HPDE6-E6E7 (cell line): ENCODE measurements around the gene BLOC1S4.
"Not testable (repeated sequence)": the region's sequence is repeated elsewhere in the genome, so short reads cannot be mapped to it uniquely, and the experiment has no call there.

Experiments
- DNase-seq: peaks from one replicate; pipeline ENCODE4 v3.0.0; 2011; ENCODE audit warnings: missing footprints; ENCODE audit errors: extremely low spot score

The BLOC1S4 gene, protein sequence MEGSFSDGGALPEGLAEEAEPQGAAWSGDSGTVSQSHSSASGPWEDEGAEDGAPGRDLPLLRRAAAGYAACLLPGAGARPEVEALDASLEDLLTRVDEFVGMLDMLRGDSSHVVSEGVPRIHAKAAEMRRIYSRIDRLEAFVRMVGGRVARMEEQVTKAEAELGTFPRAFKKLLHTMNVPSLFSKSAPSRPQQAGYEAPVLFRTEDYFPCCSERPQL

DNA sequence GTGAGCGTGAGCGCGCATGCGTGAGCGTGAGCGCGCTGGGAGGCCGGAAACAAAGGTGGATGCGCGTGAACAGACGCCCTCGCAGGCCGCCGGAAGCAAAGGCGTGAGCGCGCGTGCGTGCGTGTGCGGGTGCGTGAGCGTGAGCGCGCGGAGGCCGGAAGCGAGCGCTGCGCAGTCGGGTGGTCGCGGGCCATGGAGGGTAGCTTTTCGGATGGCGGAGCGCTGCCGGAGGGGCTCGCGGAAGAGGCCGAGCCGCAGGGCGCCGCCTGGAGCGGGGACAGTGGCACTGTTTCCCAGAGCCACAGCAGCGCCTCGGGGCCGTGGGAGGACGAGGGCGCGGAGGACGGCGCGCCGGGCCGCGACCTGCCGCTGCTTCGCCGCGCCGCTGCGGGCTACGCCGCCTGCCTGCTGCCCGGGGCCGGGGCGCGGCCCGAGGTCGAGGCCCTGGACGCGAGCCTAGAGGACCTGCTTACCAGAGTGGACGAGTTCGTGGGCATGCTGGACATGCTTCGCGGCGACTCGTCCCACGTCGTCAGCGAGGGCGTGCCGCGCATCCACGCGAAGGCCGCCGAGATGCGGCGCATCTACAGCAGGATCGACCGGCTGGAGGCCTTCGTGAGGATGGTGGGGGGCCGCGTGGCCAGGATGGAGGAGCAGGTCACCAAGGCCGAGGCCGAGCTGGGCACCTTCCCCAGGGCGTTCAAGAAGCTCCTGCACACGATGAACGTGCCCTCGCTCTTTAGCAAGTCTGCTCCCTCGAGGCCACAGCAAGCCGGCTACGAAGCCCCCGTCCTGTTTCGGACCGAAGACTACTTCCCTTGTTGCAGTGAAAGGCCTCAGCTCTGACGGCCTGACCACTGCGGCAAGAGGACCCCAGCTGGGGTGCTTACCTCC lies at the start of gene BLOC1S4:
Gene BLOC1S4, plus strand, starts transcription at position 157 of the 894 bp plus-strand sequence. Its CDS starts 36 bp downstream, at position 193.
- DNase-seq = peak; percentile 73

DNA sequence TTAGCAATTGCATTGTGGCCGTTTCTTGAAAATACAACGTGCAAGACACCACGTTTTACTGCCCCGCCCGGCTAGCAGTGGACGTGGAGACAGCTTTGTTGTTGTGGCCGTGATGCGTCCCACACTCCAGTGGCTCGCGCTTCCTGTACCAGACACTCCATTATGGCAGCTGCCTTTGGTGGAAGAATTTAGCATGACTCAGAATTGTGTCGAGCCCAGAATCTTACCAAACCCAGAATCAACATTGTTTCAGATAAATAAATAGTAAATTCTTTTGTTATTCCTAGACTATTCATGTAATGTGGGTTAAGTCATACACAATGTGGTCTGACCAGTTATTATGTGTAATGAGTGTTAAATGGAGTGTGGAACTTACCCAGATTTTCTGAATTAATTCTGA lies 47.6 kb upstream of the BLOC1S4 start:
- peak; percentile 44 for DNase-seq

DNA sequence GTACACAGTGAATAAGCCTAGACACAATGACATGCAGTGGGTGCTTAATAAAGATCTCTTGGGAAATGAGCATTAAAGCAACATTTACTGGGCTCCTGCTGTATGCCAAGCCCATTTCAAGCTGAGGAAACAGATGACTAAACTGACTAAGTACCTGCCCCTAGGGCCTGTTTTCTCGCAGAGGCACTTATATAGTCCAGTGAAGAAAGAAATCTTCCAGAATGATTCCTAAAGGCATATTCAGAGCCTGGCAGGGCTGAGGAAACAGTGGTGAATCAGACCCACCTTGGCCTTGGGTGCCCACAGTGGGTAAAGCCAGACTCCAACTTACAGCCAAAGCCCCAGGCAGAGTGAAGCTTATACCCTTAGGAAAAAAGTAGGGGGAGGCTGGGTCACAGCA lies 44.3 kb upstream of the BLOC1S4 start:
- no peak for DNase-seq

DNA sequence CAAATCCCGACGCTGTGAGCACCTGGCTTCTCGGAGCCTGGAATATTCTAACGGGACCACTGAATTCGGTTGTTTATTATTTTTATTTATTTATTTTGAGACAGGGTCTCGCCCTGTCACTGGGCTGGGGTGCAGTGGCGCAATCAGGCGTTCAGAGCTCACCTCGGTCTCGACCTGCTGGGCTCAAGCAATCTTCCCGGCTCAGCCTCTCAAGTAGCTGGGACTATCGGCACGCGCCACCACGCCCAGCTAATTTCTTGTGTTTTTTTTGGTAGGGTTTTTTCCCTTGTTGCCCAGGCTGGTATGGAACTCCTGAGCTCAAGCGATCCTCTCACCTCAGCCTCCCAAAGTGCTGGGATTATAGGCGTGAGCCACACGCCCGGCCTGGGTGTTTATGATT lies 43.8 kb upstream of the BLOC1S4 start:
- no peak for DNase-seq

DNA sequence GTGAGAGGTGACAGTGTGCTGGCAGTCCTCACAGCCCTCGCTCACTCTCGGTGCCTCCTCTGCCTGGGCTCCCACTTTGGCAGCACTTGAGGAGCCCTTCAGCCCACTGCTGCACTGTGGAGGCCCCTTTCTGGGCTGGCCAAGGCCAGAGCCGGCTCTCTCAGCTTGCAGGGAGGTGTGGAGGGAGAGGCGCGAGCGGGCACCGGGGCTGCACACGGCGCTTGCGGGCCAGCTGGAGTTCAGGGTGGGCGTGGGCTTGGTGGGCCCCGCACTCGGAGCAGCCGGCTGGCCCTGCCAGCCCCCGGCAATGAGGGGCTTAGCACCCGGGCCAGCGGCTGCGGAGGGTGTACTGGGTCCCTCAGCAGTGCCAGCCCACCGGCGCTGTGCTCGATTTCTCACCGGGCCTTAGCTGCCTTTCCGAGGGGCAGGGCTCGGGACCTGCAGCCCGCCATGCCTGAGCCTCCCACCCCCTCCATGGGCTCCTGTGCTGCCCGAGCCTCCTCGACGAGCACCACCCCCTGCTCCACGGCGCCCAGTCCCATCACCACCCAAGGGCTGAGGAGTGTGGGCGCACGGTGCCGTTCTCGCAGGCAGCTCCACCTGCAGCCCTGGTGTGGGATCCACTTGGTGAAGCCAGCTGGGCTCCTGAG lies 43.3 kb upstream of the BLOC1S4 start:
- DNase-seq = not testable (repeated sequence)

DNA sequence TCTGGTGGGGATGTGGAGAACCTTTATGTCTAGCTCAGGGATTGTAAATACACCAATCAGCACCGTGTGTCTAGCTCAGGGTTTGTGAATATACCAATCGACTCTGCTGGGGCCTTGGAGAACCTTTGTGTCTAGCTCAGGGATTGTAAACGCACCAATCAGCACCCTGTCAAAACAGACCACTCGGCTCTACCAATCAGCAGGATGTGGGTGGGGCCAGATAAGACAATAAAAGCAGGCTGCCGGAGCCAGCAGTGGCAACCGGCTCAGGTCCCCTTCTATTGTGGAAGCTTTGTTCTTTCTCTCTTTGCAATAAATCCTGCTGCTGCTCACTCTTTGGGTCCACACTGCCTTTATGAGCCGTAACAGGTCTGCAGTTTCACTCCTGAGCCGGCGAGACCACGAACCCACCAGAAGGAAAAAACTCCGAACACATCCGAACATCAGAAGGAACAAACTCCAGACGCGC lies 42.7 kb upstream of the BLOC1S4 start:
- not testable (repeated sequence) for DNase-seq

DNA sequence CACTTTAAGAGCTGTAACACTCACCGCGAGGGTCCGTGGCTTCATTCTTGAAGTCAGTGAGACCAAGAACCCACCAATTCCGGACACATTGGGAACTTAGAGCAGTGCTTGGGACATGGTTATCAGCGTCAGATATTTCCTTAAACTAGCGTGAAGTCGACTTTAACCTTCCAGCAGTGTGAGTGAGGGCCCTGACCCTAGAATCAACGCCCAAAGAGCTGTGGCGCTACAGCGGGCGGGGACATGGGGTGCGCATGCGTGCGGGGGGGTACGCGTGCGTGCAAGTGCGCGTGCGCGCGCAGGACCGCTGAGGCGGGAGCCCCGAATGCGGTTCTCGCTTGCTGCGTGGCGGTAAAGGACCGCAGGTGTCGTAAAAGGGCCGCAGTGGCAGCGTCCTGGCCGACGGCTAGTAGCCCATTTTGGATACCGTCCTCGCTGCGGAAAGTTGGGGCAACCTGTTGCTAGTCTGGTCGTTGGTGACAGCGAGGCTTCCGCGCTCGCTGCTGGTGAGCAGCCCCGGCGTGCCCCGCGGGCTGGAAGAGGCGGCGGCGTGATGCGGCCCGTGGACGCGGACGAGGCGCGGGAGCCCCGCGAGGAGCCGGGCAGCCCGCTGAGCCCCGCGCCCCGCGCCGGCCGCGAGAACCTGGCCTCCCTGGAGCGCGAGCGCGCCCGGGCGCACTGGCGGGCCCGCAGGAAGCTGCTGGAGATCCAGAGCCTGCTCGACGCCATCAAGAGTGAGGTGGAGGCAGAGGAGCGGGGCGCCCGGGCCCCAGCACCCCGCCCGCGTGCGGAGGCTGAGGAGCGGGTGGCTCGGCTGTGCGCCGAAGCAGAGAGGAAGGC lies 42.1 kb upstream of the BLOC1S4 start:
- DNase-seq = peak; percentile 93

DNA sequence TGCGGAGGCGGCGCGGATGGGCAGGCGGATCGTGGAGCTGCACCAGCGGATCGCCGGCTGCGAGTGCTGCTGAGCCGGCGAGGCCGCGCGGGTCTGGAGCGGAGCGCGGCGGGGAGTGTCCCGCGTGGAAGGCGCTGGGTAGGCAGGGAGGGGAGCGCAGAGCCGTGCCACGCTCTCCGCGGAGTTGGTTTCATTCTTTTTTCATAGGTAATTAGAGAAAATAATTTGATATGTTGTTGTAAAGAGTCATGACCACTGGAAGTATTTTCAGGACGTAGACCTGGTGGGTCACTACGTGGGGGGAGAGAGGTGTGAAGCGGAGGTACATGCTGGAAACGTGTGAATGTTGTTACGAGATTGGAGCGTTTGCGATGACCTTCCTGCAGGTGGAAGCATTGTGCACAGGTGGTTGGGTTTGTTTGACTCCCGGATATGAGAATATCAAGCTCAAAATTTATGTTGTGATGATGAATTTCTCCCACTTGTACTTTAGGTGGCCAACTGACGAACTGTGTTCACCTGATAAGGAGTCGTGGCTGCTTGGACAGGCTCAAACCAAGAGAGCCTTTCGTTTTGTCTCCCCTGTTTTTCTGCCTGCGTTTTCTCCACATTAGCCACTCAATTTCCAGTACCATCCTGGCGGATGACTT lies 41.3 kb upstream of the BLOC1S4 start:
- DNase-seq = peak; percentile 65

DNA sequence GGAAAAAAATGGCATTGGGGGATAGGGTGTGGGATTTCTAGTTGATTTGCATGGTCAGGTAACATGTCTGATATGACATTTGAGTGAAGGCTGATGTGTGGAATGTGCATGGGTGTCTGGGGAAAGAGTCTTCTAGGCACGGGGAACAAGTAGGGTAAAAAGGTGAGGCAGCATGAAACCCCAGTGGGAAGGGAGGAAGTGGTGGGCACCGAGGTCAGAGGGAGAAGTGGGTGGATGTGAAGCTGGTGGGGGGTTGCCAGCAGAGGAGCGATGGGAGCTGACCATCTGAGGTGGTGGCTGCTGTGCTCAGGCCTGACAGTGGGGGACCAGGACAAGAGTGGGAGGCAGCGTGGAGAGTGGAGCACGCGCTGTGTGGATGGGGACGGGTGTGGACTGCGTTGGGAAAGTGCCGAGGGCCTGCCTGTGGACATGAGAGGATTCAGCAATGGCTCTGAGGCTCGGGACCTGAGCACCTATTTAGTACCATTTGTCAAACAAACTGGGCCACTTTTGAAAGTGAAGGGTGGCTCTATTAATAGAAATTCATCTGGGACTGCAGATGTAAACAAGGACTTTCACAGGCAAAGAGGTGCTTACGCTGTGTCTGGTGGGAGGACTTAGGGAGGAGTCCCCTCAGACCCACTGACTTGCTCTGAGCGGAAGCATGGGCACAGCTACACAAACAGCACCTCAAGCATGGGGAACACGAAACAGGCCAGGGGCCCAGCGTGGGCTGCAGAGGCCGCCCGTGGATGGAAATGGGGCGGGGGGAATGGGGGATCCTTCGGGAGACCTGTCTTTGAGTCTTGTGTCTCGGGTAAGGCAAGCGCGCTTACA lies 39.0 kb upstream of the BLOC1S4 start:
- DNase-seq = no peak

DNA sequence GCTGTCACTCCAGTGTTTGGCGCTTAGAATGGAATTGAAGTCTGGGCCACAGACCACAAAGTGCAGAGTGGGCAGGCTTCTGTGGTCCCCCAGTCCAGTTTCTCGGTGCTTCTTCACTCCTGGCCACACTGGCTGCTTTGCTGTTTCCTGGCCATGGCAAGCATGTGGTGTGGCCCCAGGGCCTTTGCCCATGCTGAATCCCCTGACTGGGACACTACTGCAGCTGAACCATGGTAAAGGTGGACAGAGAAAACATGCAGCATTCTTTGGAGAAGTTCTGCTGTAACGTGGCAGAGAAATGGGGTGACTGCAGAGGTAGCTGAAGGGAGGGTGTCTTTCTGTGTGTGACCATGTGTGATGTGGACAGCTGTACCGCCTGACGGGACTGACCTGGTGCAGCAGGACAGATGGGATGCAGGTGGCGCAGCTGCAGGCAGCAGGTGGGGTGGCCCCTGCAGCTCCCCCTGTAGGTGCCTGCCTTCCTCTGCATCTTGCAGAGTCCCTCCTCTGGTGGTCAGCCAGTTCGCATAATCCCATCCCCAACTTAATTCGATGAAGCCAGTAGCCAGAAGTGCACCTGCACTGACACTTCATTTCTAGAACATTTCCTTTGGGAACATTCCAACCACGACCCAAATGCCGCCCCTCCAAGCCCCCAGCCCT lies 35.5 kb upstream of the BLOC1S4 start:
- no peak for DNase-seq

DNA sequence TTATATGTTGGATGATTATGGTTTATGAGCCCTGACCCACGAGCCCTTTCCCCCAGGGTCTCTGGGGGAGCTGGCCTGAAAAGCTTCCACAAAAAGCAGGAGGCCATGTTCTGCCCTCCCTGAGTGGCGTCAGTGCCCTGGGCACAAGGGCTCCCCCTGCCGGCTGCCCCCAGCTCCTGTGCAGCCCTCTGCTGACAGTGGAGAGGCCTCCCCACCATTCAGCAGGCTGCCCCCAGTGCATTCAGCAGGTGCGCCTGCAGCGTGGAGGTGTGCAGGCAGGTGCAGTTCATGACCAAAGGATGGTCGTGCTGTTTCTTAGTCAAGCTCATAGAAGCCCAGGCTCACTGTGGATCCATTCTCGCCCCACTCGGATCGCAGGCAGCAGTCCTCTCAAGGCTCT lies 34.8 kb upstream of the BLOC1S4 start:
- no peak for DNase-seq

DNA sequence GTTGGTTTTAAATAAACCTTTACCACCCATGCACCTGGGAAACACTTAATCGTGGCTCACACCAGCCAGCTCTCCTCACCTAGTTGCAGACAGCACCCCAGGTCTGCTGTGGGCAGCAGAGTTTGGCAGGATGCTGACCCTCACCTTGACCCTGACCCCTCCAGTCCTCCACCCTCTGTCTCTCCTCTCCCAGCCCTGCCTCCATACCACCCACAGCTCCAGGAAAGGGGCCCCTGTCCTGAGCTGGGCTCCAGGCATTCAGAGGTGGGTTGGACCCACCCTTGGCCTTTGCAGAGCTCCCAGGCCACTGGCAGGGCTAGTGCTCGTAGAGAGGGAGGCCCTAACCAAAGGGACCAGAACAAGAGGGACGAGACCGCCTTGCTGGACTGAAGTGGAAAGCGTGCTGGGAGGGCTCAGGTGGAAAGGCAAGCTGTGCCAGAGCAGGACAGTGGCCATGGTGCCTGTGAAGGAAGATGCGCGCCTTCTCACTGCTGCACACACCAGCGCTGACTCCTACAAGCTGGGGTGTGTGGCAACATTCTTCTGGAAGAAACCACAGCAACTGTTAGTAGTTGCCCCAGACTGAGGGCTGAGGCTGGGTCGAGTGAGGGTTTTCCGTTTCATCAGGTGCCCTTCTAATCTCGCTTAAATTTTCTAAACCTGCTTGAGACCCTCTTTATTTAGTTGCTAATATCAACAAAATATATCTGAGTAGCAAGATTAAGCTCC lies 32.9 kb upstream of the BLOC1S4 start:
- no peak for DNase-seq

DNA sequence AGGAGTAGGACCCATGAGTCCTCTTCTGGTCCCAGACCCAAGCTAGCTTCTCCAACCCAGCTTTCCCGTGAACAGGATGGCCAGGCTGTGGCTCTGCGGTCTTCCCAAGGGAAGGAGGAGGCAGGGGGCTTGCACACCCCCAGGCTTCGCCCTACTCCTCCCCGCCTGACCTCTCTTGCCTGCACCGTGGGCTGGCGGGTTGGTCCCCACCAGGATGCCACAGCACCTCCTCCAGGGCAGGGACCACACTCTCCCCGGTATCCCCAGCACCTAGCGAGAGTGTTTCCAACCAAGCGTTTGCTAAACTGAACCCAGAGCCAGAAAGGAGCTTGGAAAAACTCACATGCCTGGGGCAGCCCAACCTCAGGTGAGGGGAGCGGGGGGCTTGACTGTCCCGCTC lies 31.3 kb upstream of the BLOC1S4 start:
- DNase-seq = no peak

DNA sequence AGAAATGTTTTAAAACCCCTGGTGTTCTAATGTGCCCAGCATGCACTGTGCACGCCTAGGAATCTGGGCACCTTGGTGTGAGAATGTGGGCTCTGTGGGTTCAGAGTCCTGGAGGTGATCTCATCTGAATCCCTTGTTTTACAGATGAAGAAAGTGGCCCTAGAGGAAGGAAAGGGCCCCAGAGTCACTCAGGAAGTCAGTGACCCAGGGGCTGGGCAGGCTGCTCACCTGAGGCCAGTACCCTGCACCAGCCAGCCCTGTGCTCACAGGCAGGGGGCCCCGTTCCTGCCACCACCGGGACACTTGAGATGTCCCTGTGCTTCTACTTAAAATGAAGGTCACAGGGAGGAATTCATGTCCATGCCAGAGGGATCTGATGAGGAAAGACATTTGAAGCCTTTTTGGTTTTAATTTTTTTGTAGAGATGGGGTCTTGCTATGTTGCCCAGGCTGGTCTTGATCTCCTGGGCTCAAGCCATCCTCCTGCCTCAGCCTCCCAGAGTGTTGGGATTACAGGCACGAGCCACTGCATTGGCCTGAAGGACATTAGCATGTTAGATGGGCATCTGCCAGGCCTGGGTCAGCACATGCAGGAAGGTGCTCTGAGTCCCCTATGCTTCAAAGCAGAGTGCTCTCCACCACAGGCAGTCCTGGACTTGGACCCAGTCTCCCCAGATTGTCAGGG lies 29.7 kb upstream of the BLOC1S4 start:
- DNase-seq = no peak

DNA sequence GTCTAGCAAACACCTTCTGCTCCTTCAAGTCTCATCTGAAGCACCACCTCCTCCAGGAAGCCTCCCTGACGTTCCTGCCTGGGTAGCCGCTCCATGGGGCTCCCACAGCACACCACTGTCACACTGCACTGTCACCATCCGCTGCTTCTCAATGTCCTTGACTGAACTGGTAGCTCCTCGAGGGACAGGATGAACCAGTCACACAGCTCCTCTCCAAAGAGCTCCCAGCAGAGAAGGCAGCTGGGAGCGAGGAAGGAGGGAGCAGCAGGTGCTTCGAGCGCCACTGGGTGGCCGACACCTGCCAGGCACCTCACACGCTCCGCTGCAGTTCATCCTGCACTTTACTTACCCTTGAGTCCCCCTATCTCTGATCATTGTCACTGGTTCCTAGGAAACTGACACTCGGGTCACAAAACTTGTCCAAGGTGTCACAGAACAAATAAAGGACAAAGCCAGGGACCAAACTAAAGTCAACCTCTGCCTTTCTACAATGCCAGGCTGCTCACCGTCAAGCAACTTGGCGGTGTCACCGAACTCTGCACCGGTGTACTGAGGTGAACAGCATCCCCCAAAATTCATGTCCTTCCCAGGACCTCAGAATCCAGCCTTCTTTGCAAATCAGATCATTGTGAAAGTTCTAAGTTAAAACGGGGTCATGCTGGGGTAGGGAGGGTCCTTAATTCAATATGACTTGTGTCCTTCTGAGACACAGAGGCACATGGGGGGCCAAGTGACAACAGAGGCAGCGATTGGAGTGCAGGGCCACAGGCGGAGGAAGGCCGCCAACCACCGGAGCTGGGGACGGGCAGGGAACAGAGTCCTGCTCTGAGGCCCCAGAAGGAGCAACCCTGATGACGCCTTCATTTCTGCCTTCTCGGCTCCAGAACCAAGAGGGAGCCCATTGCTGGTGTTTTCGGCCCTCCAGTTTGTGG lies 27.8 kb upstream of the BLOC1S4 start:
- DNase-seq = no peak

DNA sequence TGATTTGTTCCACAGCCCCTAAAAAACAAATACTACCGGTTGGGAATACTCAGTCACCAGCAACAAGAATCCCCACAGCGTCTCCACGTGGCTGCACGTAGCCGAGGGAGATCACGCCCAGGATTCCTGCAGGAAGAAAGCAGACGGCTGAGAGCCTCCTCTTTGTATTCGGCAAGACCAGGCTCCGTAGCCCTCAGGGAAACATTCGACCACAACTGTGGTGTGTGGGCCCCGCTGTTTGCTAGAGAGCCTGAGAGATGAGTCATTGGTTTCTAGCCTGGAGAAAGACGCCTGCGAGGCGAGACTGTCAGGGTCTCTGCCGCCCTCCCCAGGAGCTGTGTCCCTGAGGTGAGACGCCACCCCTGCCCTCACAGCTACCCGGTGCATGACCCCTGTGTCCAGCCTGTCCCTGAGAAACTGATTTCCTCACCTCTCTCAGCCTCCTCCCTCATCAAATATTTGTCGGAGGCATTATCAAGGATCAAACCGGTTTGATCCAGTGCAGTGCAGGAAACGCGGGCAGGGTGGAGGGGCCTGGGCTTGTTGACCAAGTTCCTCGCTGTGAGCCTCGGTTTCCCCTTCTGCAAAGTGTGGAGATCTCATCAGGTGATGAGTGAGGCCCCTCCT lies 27.0 kb upstream of the BLOC1S4 start:
- DNase-seq = peak; percentile 96

DNA sequence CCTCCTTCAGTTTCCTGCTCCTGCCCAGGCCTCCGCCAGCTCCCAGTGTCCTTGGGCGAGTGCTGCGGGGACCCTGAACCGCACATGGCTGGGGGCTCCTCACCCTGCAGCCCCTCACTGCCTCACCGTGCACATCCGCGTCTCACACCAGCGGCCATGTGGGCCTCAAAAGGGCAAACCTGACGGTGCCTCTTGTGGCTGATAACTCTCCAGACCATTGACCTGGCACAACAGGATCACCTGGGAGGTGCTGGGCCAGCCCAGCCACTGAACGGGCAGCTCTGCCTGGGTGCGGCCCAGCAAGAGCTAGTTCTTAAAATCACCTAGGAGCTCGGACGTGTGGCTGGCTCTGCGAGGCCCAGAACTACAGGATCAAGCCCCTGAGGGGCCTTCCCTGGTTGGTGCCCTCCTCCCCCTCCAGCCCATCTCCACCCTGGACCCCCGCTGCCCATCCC lies 26.4 kb upstream of the BLOC1S4 start:
- no peak for DNase-seq
